T-helper 1 cell treated with Interleukin-12 subunit alpha and Interleukin-12 subunit beta and Interleukin-4 antibody, amounts not matched to agents 30 ng/mL and 1 ng/mL, for 36 hours (primary cell): ENCODE measurements around the gene RPL28. TPM values are rescaled to one million over a fixed set of nuclear protein-coding genes. Genes with fewer than 3 reads are reported as not detected.
"Not testable (repeated sequence)": the region's sequence is repeated elsewhere in the genome, so short reads cannot be mapped to it uniquely, and the experiment has no call there.

Experiments used
- intact Hi-C: fragments of 100-400 bp; cut with micrococcal nuclease; formaldehyde crosslinking; loops from one replicate; pipeline ENCODE4 v1.15.1; 2024
- total RNA-seq: library from RNA; stranded (reverse); gene quantifications from 2 replicates; pipeline ENCODE4 v1.2.3, GENCODE V29; 2022

Gene RPL28
- total RNA-seq, 1 donor from 2014 or later, result 2,242 TPM

DNA sequence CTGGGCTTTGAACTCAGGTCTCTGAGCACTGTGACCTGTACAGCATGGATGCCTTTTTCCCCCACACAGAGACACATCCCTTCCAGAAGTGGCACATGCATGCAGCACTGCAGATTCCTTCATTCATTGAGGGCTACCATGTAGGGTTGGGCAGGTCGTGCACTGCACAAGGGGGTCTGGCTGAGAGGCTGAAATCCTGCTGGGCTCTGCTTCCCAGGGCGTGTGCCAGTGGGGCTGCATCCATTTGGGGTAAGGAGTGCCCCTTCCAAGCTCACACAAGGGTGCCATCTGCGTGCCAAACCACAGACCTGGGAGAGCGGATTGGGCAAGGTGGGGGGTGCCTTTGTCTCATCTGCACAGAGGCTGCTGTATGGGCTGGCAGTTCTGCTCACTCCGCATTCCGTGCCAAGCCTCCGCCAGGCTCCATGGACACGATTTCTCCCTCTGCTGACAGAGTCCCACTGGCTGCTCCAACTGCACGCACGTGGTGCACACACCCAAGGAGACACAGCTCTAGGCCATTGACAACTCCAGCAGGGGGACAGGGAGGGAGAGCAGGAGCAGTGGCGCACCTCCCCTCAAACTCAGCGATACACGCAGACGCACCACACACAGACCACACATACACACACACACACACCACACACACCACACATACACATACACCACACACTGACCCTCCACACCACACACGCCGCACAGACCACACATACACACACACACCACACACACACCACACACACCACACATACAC lies 61.9 kb downstream of the RPL28 start:
- intact Hi-C loops, result no loop called here

DNA sequence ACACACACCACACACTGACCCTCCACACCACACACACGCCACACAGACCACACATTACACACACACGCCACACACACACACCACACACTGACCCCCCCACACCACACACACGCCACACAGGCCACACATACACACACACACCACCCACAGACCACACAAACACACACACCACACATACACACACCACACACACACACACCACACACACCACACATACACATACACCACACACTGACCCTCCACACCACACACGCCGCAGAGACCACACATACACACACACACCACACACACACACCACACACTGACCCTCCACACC lies 62.4 kb downstream of the RPL28 start:
- intact Hi-C loops, result not testable (repeated sequence)

DNA sequence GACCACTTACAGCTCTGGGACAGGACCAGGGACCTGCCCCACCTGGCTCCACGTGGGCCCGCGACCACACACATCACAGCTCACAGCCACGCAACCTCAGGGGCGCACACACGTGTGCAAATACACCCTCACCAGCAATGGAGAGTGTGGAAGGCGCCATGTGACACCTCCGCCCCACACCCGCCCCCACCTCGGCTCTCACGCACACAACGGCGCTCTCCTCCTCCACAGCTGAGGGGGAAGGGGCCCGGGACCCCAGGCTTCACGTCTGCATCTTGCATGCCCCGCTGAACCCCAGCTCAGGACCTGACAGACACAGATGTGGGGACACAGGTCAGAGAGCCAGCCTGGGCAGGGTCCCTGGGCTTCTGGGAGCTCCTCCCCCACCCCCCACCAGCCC lies 63.7 kb downstream of the RPL28 start:
- intact Hi-C loops, result no loop called here

GRCh38 chr19:55451163-55451964 lies 65.6 kb downstream of the RPL28 start:
- intact Hi-C loops, result no loop called here

- intact Hi-C loops, result no loop called here
Observed at GRCh38 chr19:55451965-55452748, 66.4 kb downstream of the RPL28 start.

Other genes with a start within 250 kb of the RPL28 start
- not detected in 2 replicates for gene TNNT1, start 236.7 kb upstream of the RPL28 start, total RNA-seq
- gene TNNI3, start 228.2 kb upstream of the RPL28 start, total RNA-seq, result 0.63 TPM in 1 of 2 replicates, not detected in the other
- gene DNAAF3, start 219.3 kb upstream of the RPL28 start, total RNA-seq, result not detected in 2 replicates
- not detected in 2 replicates for gene SYT5, start 205.6 kb upstream of the RPL28 start, total RNA-seq
- gene PTPRH, start 176.4 kb upstream of the RPL28 start, total RNA-seq, result 0.05 and 0.07 TPM in 2 replicates
- gene TMEM86B, start 157.2 kb upstream of the RPL28 start, total RNA-seq, result 11.2 and 12.6 TPM in 2 replicates
- gene PPP6R1, start 126.9 kb upstream of the RPL28 start, total RNA-seq, result 242 and 247 TPM in 2 replicates
- gene HSPBP1, start 105.8 kb upstream of the RPL28 start, total RNA-seq, result 30.0 and 33.5 TPM in 2 replicates
- gene BRSK1, start 101.9 kb upstream of the RPL28 start, total RNA-seq, result 8.1 and 10.0 TPM in 2 replicates
- 0.93 and 1.4 TPM in 2 replicates for gene TMEM150B, start 60.6 kb upstream of the RPL28 start, total RNA-seq
- gene KMT5C, start 46.1 kb upstream of the RPL28 start, total RNA-seq, result 15.4 and 19.9 TPM in 2 replicates
- 0.44 and 0.51 TPM in 2 replicates for gene COX6B2, start 31.2 kb upstream of the RPL28 start, total RNA-seq
- not detected in 2 replicates for gene GARIN5B, start 22.7 kb upstream of the RPL28 start, total RNA-seq
- 0.51 and 0.74 TPM in 2 replicates for gene IL11, start 15.5 kb upstream of the RPL28 start, total RNA-seq
- not detected in 2 replicates for gene TMEM190, start 9.1 kb upstream of the RPL28 start, total RNA-seq
- 11.8 and 14.8 TPM in 2 replicates for gene TMEM238, start 1.6 kb upstream of the RPL28 start, total RNA-seq
- gene UBE2S, start 21.9 kb downstream of the RPL28 start, total RNA-seq, result 167 and 180 TPM in 2 replicates
- not detected in 2 replicates for gene SHISA7, start 57.4 kb downstream of the RPL28 start, total RNA-seq
- 18.3 and 22.5 TPM in 2 replicates for gene ISOC2, start 75.7 kb downstream of the RPL28 start, total RNA-seq
- gene C19orf85, start 78.8 kb downstream of the RPL28 start, total RNA-seq, result not detected in 2 replicates
- gene ZNF628, start 90.7 kb downstream of the RPL28 start, total RNA-seq, result 6.3 and 8.9 TPM in 2 replicates
- 11.4 and 13.2 TPM in 2 replicates for gene NAT14, start 99.3 kb downstream of the RPL28 start, total RNA-seq
- 0.15 and 0.39 TPM in 2 replicates for gene SSC5D, start 102.5 kb downstream of the RPL28 start, total RNA-seq
- not detected in 2 replicates for gene SBK2, start 151.2 kb downstream of the RPL28 start, total RNA-seq
- gene SBK3, start 159.6 kb downstream of the RPL28 start, total RNA-seq, result not detected in 2 replicates
- gene ZNF579, start 194.9 kb downstream of the RPL28 start, total RNA-seq, result 7.3 and 8.0 TPM in 2 replicates
- gene FIZ1, start 213.6 kb downstream of the RPL28 start, total RNA-seq, result 14.9 and 15.5 TPM in 2 replicates
- gene ZNF524, start 214.4 kb downstream of the RPL28 start, total RNA-seq, result 21.0 and 25.4 TPM in 2 replicates
- gene ZNF865, start 219.7 kb downstream of the RPL28 start, total RNA-seq, result 15.8 and 16.8 TPM in 2 replicates
- gene ZNF784, start 238.6 kb downstream of the RPL28 start, total RNA-seq, result 4.6 and 4.7 TPM in 2 replicates